Testis (tissue), 2 donors: ENCODE measurements around the gene ZNF550.

Source experiments
- CTCF ChIP-seq, 3 experiments: fragments of 450-650 bp in 2 of 3; fragments of 200-600 bp in 1 of 3; sonication (generic) in 1 of 3; IDR thresholded peaks; one replicate each; pipeline ENCODE4 v1.5.1; 2016 to 2019; ENCODE audit warnings: antibody characterized with exemption in 3 of 3, mild to moderate bottlenecking in 2 of 3, moderate library complexity in 1 of 3
- POLR2A ChIP-seq: fragments of 450-650 bp; IDR thresholded peaks from one replicate; pipeline ENCODE4 v1.6.1; 2017; ENCODE audit warnings: antibody characterized with exemption, mild to moderate bottlenecking, moderate library complexity

- TF ChIP-seq POLR2A (no peak), CTCF (IDR thresholded peaks at IDR 0.05) (no peak)
Measured at GRCh38 chr19:57537953-57538547, 21.6 kb downstream of the ZNF550 start.
